ENCODE data around the gene PNLIPRP2.

Gene PNLIPRP2

GRCh38 chr10:116667484-116667883, 46.7 kb downstream of the PNLIPRP2 start:
- Histone ChIP-seq H3K4ac (ENCODE audit: low read depth in 1 of 2, low read length in 2 of 2) (no peak overlapping the region), H3K36me3 (ENCODE audit: control insufficient read depth in 1 of 2, insufficient read depth in 2 of 2, low read depth in 1 of 2, low read length in 2 of 2) (peaks cover 7 to 11% of the 10 kb centered on the region in 2 experiments), H3K18ac (ENCODE audit: low read depth in 1 of 2, low read length in 2 of 2) (no peak overlapping the region), H3K4me3 (ENCODE audit: insufficient read depth in 1 of 2, low read depth in 1 of 2, low read length in 2 of 2) (no peak overlapping the region), H3K14ac (ENCODE audit: low read length in 2 of 2) (no peak overlapping the region), H3K27me3 (ENCODE audit: control insufficient read depth in 1 of 2, insufficient read depth in 1 of 2, low read length in 2 of 2) (peaks cover 6 to 48% of the 10 kb centered on the region in 2 experiments), H4K91ac (ENCODE audit: low read length) (no peak overlapping the region), H2BK15ac (ENCODE audit: low read depth, poor library complexity, severe bottlenecking) (no peak overlapping the region), H3K23ac (ENCODE audit: low read length in 2 of 2) (no peak overlapping the region), H2AFZ (ENCODE audit: low read depth, low read length) (no peak overlapping the region), H4K8ac (ENCODE audit: low read length) (no peak overlapping the region), H3K9me3 (ENCODE audit: control insufficient read depth, low read length) (no peaks in the 10 kb centered on the region), H3K27ac (ENCODE audit: low read length, poor library complexity, severe bottlenecking) (no peak overlapping the region), H3K79me1 (replicated peaks; ENCODE audit: low read length, poor library complexity, severe bottlenecking) (peaks cover 2% of the 10 kb centered on the region), H2BK120ac (ENCODE audit: low read depth, low read length) (no peak overlapping the region), H2BK5ac (ENCODE audit: low read depth, low read length, poor library complexity, severe bottlenecking) (no peak overlapping the region), H3K4me2 (ENCODE audit: low read length, poor library complexity, severe bottlenecking) (no peak overlapping the region), H2AK5ac (ENCODE audit: low read length, severe bottlenecking) (no peak overlapping the region), H2BK12ac (ENCODE audit: low read length in 2 of 2) (no peak overlapping the region), H3K4me1 (ENCODE audit: control insufficient read depth, insufficient read depth, low read depth, low read length) (peaks cover 15% of the 10 kb centered on the region), H3K9ac (ENCODE audit: low read length) (no peak overlapping the region)
- no peak for DNase-seq
- 93% methylated on average over 3 of the region's 3 CpGs for WGBS

DNA sequence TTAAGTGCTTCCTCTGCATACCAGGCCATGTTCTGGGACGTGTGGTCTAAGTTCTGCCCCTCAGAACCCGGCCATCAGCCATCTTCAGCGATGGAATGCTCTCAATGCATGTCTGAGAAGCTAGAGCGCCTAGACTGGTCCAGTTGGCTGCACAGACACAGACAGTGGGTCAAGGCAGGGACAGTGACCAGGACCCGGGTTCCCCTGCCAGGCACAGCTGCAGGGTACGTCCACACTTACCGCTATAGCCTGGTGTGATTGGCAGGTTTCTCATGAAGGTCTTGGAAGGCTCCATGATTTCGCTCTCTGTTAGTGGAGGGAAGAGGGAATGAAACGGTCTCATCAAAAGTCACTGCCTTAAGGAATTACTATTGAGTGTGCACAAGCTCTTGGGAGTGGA, 47.3 kb downstream of the PNLIPRP2 start:
- H2BK15ac ChIP-seq (ENCODE audit: low read depth, poor library complexity, severe bottlenecking), result no peak overlapping the region
- H3K4me1 ChIP-seq (ENCODE audit: control insufficient read depth, insufficient read depth, low read depth, low read length), result peaks cover 15% of the 10 kb centered on the region
- no peak overlapping the region for H2AFZ ChIP-seq (ENCODE audit: low read depth, low read length)
- no peaks in the 10 kb centered on the region for H3K9me3 ChIP-seq (ENCODE audit: control insufficient read depth, low read length)
- no peak overlapping the region for H2BK12ac ChIP-seq (ENCODE audit: low read length in 2 of 2)
- H3K79me1 ChIP-seq (replicated peaks; ENCODE audit: low read length, poor library complexity, severe bottlenecking), result peaks cover 2% of the 10 kb centered on the region
- H3K27me3 ChIP-seq (ENCODE audit: control insufficient read depth in 1 of 2, insufficient read depth in 1 of 2, low read length in 2 of 2), result peaks cover 6 to 45% of the 10 kb centered on the region in 2 experiments
- no peak overlapping the region for H2BK120ac ChIP-seq (ENCODE audit: low read depth, low read length)
- no peak overlapping the region for H3K23ac ChIP-seq (ENCODE audit: low read length in 2 of 2)
- H2BK5ac ChIP-seq (ENCODE audit: low read depth, low read length, poor library complexity, severe bottlenecking), result no peak overlapping the region
- no peak overlapping the region for H2AK5ac ChIP-seq (ENCODE audit: low read length, severe bottlenecking)
- no peak for DNase-seq
- no peak overlapping the region for H3K4me2 ChIP-seq (ENCODE audit: low read length, poor library complexity, severe bottlenecking)
- no peak overlapping the region for H4K8ac ChIP-seq (ENCODE audit: low read length)
- no peak overlapping the region for H3K14ac ChIP-seq (ENCODE audit: low read length in 2 of 2)
- H3K4ac ChIP-seq (ENCODE audit: low read depth in 1 of 2, low read length in 2 of 2), result no peak overlapping the region
- no peak overlapping the region for H3K27ac ChIP-seq (ENCODE audit: low read length, poor library complexity, severe bottlenecking)
- no peak overlapping the region for H3K9ac ChIP-seq (ENCODE audit: low read length)
- no peak overlapping the region for H3K4me3 ChIP-seq (ENCODE audit: insufficient read depth in 1 of 2, low read depth in 1 of 2, low read length in 2 of 2)
- no peak overlapping the region for H4K91ac ChIP-seq (ENCODE audit: low read length)
- 78% methylated on average over 9 of the region's 9 CpGs for WGBS
- H3K18ac ChIP-seq (ENCODE audit: low read depth in 1 of 2, low read length in 2 of 2), result no peak overlapping the region
- H3K36me3 ChIP-seq (ENCODE audit: control insufficient read depth in 1 of 2, insufficient read depth in 2 of 2, low read depth in 1 of 2, low read length in 2 of 2), result peaks cover 11 to 13% of the 10 kb centered on the region in 2 experiments

DNA sequence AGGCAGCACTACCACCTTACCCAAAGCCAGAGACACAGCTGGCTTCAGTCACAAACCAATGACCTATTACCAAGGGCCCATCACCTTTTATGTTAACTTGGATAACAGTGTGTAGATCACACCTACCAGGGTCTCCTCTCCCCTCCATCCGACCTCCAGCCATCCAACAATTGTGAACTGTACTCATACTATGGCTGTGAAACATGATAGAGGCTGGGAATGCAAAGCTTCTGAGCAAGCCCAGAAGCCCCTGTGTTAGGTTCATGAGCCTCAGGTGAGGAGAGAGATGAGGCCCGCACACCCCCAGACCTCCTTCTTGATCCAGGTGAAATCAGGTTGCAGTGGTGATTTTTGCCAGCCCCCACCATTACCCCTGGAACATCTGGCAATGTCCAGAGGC, 47.7 kb downstream of the PNLIPRP2 start:
- H3K4ac ChIP-seq (ENCODE audit: low read depth in 1 of 2, low read length in 2 of 2), result no peak overlapping the region
- H3K36me3 ChIP-seq (ENCODE audit: control insufficient read depth in 1 of 2, insufficient read depth in 2 of 2, low read depth in 1 of 2, low read length in 2 of 2), result peaks cover 15 to 17% of the 10 kb centered on the region in 2 experiments
- peaks cover 6 to 41% of the 10 kb centered on the region in 2 experiments for H3K27me3 ChIP-seq (ENCODE audit: control insufficient read depth in 1 of 2, insufficient read depth in 1 of 2, low read length in 2 of 2)
- H3K9me3 ChIP-seq (ENCODE audit: control insufficient read depth, low read length), result no peaks in the 10 kb centered on the region
- H3K18ac ChIP-seq (ENCODE audit: low read depth in 1 of 2, low read length in 2 of 2), result no peak overlapping the region
- H4K8ac ChIP-seq (ENCODE audit: low read length), result no peak overlapping the region
- no peak overlapping the region for H2AFZ ChIP-seq (ENCODE audit: low read depth, low read length)
- peaks cover 4% of the 10 kb centered on the region for H3K79me1 ChIP-seq (replicated peaks; ENCODE audit: low read length, poor library complexity, severe bottlenecking)
- no peak overlapping the region for H2BK12ac ChIP-seq (ENCODE audit: low read length in 2 of 2)
- no peak overlapping the region for H3K23ac ChIP-seq (ENCODE audit: low read length in 2 of 2)
- peaks cover 15% of the 10 kb centered on the region for H3K4me1 ChIP-seq (ENCODE audit: control insufficient read depth, insufficient read depth, low read depth, low read length)
- no peak overlapping the region for H2BK120ac ChIP-seq (ENCODE audit: low read depth, low read length)
- no peak overlapping the region for H4K91ac ChIP-seq (ENCODE audit: low read length)
- H3K27ac ChIP-seq (ENCODE audit: low read length, poor library complexity, severe bottlenecking), result no peak overlapping the region
- 100% methylated on average over 1 of the region's 2 CpGs for WGBS
- no peak overlapping the region for H2BK15ac ChIP-seq (ENCODE audit: low read depth, poor library complexity, severe bottlenecking)
- no peak overlapping the region for H3K4me2 ChIP-seq (ENCODE audit: low read length, poor library complexity, severe bottlenecking)
- no peak overlapping the region for H2AK5ac ChIP-seq (ENCODE audit: low read length, severe bottlenecking)
- H3K4me3 ChIP-seq (ENCODE audit: insufficient read depth in 1 of 2, low read depth in 1 of 2, low read length in 2 of 2), result no peak overlapping the region
- H3K9ac ChIP-seq (ENCODE audit: low read length), result no peak overlapping the region
- DNase-seq, result no peak
- no peak overlapping the region for H2BK5ac ChIP-seq (ENCODE audit: low read depth, low read length, poor library complexity, severe bottlenecking)
- no peak overlapping the region for H3K14ac ChIP-seq (ENCODE audit: low read length in 2 of 2)

DNA sequence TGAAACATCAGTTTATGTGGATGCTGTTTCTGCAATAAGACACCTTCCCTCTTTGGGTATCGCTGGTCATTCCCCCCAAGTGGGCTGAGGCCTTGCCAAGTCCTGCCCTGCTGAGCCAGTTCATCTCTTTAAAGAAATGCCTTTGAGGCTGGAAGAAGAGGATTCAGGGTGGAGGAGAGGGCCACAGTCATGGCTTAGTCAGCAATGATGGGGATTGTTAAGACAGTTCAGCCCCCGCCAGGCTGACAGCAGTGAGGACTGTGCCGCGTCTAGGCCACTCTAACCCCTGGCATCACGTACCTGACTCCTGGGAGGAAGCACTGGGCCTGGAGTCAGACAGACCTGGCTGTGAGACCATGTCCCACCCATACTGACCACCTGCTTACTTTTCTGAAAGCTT, 48.3 kb downstream of the PNLIPRP2 start:
- H2AFZ ChIP-seq (ENCODE audit: low read depth, low read length), result no peak overlapping the region
- H2AK5ac ChIP-seq (ENCODE audit: low read length, severe bottlenecking), result no peak overlapping the region
- no peaks in the 10 kb centered on the region for H3K9me3 ChIP-seq (ENCODE audit: control insufficient read depth, low read length)
- no peak overlapping the region for H3K23ac ChIP-seq (ENCODE audit: low read length in 2 of 2)
- no peak overlapping the region for H2BK15ac ChIP-seq (ENCODE audit: low read depth, poor library complexity, severe bottlenecking)
- no peak overlapping the region for H2BK5ac ChIP-seq (ENCODE audit: low read depth, low read length, poor library complexity, severe bottlenecking)
- 78% methylated on average over 5 of the region's 5 CpGs for WGBS
- no peak overlapping the region for H3K18ac ChIP-seq (ENCODE audit: low read depth in 1 of 2, low read length in 2 of 2)
- DNase-seq, result no peak
- no peak overlapping the region for H4K91ac ChIP-seq (ENCODE audit: low read length)
- H3K4ac ChIP-seq (ENCODE audit: low read depth in 1 of 2, low read length in 2 of 2), result no peak overlapping the region
- no peak overlapping the region for H3K27ac ChIP-seq (ENCODE audit: low read length, poor library complexity, severe bottlenecking)
- H3K4me2 ChIP-seq (ENCODE audit: low read length, poor library complexity, severe bottlenecking), result no peak overlapping the region
- no peak overlapping the region for H3K4me3 ChIP-seq (ENCODE audit: insufficient read depth in 1 of 2, low read depth in 1 of 2, low read length in 2 of 2)
- H2BK120ac ChIP-seq (ENCODE audit: low read depth, low read length), result no peak overlapping the region
- no peak overlapping the region for H2BK12ac ChIP-seq (ENCODE audit: low read length in 2 of 2)
- peaks cover 16 to 23% of the 10 kb centered on the region in 2 experiments for H3K36me3 ChIP-seq (ENCODE audit: control insufficient read depth in 1 of 2, insufficient read depth in 2 of 2, low read depth in 1 of 2, low read length in 2 of 2)
- peaks cover 6 to 37% of the 10 kb centered on the region in 2 experiments for H3K27me3 ChIP-seq (ENCODE audit: control insufficient read depth in 1 of 2, insufficient read depth in 1 of 2, low read length in 2 of 2)
- no peak overlapping the region for H4K8ac ChIP-seq (ENCODE audit: low read length)
- peaks cover 15% of the 10 kb centered on the region for H3K4me1 ChIP-seq (ENCODE audit: control insufficient read depth, insufficient read depth, low read depth, low read length)
- H3K14ac ChIP-seq (ENCODE audit: low read length in 2 of 2), result no peak overlapping the region
- peaks cover 4% of the 10 kb centered on the region for H3K79me1 ChIP-seq (replicated peaks; ENCODE audit: low read length, poor library complexity, severe bottlenecking)
- H3K9ac ChIP-seq (ENCODE audit: low read length), result no peak overlapping the region
